Epithelial cell of proximal tubule (primary cell): ENCODE measurements around the gene SLC8A1. TPM values are rescaled to one million over a fixed set of nuclear protein-coding genes. Genes with fewer than 3 reads are reported as not detected.

Source experiments
- DNase-seq: peaks from one replicate; pipeline ENCODE4 v3.0.0-alpha.2; 2011; ENCODE audit warnings: low read depth
- H3K4me3 ChIP-seq: 2 replicates; pipeline ENCODE4 v1.5.1; 2011; ENCODE audit warnings: low read depth, mild to moderate bottlenecking, low read length
- total RNA-seq: library from RNA; depleted of rRNA; stranded (reverse); fragments of >200 nt; gene quantifications from 2 replicates; pipeline ENCODE4 v1.2.3, GENCODE V29; 2015
- TF ChIP-seq, protein P1 (sequence below): conservative IDR thresholded peaks from 2 replicates; pipeline ENCODE4 v1.5.1; 2012; ENCODE audit warnings: low read depth, mild to moderate bottlenecking, low read length

The SLC8A1 gene
- total RNA-seq, 1 donor from 2014 or later: 4.8 TPM

DNA sequence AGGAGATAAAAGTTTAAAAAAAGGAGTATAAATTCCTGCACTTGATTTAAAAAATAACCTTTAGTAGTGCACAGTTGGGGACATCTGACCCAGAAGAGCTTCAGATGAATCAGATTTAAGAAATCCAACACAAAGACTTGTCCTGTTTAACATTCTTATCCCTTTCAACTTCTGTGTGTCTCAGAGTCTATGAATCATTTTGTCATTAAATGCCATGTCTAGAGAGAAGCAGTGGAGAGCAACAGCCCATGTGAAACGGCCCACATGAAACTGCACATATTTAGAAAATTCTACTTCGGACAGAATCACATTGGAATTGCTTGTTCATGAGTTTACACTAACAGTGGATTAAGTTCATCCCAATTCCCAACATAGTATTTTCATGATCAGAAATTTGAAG is 278.6 kb downstream of the SLC8A1 start:
- H3K4me3 ChIP-seq: no peak overlapping the region
- TF ChIP-seq, protein P1, sequence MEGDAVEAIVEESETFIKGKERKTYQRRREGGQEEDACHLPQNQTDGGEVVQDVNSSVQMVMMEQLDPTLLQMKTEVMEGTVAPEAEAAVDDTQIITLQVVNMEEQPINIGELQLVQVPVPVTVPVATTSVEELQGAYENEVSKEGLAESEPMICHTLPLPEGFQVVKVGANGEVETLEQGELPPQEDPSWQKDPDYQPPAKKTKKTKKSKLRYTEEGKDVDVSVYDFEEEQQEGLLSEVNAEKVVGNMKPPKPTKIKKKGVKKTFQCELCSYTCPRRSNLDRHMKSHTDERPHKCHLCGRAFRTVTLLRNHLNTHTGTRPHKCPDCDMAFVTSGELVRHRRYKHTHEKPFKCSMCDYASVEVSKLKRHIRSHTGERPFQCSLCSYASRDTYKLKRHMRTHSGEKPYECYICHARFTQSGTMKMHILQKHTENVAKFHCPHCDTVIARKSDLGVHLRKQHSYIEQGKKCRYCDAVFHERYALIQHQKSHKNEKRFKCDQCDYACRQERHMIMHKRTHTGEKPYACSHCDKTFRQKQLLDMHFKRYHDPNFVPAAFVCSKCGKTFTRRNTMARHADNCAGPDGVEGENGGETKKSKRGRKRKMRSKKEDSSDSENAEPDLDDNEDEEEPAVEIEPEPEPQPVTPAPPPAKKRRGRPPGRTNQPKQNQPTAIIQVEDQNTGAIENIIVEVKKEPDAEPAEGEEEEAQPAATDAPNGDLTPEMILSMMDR: no peak
- DNase-seq: no peak

DNA sequence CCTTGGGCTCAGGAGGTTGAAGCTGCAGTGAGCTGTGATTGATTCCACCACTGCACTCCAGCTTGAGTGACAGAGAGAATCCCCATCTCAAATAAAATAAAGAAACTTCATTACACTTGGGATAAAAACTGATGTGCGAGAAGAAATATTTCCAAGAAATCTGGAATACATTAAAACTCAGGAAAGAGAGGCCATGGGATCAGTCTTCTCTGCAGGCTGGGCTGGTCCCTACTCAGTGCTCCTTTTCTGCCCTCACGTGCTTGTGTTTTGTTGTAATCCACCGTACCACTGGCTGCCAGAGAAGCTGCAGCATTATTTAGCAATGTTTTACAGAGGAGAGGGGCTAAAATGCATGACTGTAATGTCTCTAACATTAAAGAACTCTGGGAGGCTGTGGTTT is 282.0 kb downstream of the SLC8A1 start:
- no peak for DNase-seq
- TF ChIP-seq, protein P1: no peak
- no peak overlapping the region for H3K4me3 ChIP-seq

DNA sequence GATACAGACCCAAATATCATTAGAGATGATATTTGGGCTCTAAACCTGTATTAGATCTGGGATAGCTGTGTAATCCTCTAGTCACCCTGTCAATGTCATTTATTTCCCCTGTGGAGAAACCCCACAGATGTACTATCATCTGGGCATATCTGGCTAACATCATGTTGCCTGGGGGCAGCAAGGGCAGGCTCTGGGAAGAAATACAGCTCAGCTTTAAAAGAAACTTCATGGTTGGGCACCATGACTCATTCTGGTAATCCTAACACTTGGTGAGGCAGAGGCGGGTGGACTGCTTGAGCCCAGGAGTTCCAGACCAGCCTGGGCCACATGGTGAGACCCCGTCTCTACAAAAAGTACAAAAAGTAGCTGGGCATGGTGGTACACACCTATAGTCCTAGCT is 282.5 kb downstream of the SLC8A1 start:
- no peak for DNase-seq
- TF ChIP-seq, protein P1: no peak
- no peak overlapping the region for H3K4me3 ChIP-seq

DNA sequence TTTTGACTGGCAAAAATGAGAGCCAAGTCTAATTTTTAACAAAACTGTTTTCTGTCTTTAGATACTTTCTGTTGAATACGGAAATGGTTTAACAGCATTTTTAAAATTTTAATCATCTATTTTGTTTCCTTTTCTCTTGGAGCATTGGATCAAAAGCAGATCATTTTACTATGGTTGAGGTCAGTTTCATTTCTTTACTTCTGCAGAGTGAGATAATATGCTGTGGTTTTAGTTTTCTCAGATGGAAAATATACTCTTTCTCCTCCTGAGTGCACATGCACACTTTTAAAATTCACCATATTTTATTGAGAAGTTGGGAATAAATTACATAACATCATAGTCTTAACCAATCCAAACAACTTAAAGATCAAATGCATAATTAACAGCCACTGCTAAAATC is 283.3 kb downstream of the SLC8A1 start:
- H3K4me3 ChIP-seq: no peak overlapping the region
- TF ChIP-seq, protein P1: no peak
- DNase-seq: no peak

DNA sequence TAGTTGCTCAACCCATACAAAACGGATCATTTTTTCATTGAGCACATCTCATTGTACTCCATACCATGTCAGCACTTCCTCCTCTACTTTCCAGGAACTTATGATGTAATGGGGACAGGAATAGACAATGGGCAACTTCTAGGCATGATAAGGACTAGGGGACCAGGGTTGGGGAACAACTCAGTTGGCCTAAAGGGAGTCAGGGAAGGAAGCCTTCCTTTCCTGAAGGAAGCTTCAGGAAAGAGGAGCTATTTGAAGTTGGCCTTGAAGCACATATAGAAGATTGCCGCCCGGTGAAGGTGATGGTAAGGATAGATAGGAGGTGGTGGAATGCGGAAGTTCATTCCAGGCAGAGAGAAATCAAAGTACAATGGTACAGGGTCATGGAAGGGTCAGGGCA is 283.9 kb downstream of the SLC8A1 start:
- no peak for DNase-seq
- H3K4me3 ChIP-seq: no peak overlapping the region
- TF ChIP-seq, protein P1: no peak

DNA sequence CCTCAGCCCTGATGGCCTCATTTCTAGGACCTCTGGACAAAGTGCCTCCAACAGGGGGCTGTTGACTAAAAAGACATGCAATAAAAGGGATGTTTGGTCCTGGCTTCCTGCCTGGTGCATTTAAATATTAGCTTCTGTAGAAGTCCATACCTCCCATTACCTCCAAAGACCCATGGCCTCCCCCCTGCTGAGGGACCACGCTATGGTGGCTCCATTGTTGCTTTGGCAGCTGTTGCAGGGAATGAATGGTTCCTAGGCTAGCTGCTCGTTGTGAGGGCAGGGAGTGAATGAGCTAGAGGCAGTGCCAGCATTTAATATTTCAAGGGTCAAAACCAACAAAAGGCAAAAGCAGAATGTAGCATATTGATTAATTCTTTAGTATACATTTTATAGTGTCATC is 285.9 kb downstream of the SLC8A1 start:
- TF ChIP-seq, protein P1: no peak
- no peak for DNase-seq
- no peak overlapping the region for H3K4me3 ChIP-seq

DNA sequence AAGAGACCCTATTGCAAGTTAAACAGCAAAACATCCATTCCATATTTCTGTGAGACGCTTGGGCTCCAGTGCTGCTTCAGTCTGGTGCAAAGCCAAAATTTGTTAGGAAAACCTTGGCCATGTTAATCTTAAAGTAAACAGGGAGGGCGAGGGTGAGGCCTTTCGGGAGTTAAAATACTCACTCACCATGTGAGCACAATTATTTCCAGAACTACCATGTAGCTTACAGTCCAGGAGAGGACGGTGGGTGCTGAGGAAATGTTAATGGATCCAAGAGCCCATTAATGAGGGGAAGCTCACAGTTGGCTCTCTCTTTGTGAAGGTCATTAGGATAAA is 286.4 kb downstream of the SLC8A1 start:
- no peak for DNase-seq
- TF ChIP-seq, protein P1: no peak
- no peak overlapping the region for H3K4me3 ChIP-seq
